Activated naive CD4-positive, alpha-beta T cell (primary cell): ENCODE results near the gene UBE2N.

Source experiments
- DNase-seq, 4 experiments: peaks; one replicate each; lab custom pipeline; 2025; lab: John Stamatoyannopoulos, UW

Gene UBE2N

GRCh38 chr12:93441617-93442410 is at the start of gene UBE2N:
UBE2N (minus strand) TSS chr12:93441947; CDS start chr12:93441884, 63 bp downstream.
- peak; percentile 88 to 97 (median 92) for DNase-seq

DNA sequence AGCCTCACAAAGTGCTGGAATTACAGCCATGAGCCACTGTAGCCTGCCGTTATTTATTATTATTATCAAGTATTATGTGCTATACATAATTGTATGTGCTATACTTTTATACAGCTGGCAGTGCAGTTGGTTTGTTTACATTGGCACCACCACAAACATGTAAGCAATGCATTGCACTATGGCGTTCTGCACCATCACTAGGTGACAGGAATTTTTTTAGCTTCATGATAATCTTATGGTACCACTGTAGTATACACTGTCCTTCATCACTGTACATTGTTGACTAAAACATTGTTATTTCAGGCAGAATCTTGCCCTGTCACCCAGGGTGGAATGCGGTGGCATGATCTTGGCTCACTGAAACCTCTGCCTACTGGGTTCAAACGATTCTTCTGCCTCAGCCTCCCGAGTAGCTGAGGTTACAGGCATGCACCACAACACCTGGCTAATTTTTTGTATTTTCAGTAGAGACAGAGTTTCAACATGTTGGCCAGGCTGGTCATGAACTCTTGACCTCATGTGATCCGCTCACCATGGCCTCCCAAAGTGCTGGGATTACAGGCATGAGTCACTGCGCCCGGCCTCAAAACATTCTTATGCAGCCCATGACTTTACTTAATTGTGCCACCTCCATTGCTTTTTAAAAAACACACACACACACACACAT is 42.7 kb upstream of the UBE2N start:
- DNase-seq: no peak

- DNase-seq: no peak
Measured at GRCh38 chr12:93483151-93483807, 41.5 kb upstream of the UBE2N start.

DNA sequence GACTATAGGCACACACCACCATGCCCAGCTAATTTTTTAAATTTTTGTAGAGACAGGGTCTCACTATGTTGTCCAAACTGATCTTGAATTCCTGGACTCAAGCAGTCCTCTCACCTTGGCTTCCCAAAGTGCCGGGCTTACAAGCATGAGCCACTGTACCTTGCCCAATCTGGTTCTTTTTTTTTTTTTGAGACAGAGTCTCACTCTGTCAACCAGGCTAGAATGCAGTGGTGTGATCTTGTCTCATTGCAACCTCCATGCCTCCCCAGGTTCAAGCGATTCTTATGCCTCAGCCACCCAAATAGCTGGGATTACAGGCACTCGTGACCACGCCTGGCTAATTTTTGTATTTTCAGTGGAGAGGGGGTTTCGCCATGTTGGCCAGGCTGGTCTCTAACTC is 41.0 kb upstream of the UBE2N start:
- no peak for DNase-seq

DNA sequence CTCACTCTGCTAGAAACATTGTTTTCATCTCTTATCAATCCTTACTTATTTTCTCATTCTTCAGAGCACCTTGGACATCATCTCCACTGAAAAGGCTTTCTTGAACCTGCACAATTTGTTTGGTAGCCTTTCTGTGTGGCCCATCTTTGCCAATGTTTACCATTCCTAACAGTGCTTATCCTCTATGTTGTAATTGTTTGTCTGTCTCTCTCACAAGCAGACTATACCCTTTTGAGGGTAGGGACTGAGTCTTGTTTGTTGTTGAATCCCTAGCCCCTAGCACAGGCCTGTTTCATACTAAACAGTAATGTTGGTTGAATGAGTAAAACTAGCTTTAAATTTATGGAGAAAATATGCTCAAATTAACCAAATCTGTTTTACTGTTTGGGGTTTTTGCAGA is 34.8 kb upstream of the UBE2N start:
- no peak for DNase-seq

GRCh38 chr12:93469386-93469785 is 27.6 kb upstream of the UBE2N start:
- DNase-seq: no peak

DNA sequence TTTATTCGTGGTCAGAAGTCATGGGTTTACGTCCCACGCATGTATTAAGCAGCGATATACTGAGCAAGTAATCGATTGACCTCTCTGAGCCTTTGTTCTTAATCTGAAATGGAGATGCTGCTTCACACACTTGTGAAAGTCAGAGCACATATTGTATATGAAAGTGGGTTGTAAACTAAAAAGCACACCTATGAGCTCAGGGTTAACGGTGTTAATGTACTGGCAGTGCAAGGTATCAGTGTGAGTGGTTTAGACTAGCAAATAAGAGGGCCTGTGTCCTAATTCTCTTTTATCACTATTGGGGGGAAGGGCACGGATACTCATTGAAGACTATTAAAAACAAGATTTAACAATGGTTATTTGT is 26.2 kb upstream of the UBE2N start:
- no peak for DNase-seq

DNA sequence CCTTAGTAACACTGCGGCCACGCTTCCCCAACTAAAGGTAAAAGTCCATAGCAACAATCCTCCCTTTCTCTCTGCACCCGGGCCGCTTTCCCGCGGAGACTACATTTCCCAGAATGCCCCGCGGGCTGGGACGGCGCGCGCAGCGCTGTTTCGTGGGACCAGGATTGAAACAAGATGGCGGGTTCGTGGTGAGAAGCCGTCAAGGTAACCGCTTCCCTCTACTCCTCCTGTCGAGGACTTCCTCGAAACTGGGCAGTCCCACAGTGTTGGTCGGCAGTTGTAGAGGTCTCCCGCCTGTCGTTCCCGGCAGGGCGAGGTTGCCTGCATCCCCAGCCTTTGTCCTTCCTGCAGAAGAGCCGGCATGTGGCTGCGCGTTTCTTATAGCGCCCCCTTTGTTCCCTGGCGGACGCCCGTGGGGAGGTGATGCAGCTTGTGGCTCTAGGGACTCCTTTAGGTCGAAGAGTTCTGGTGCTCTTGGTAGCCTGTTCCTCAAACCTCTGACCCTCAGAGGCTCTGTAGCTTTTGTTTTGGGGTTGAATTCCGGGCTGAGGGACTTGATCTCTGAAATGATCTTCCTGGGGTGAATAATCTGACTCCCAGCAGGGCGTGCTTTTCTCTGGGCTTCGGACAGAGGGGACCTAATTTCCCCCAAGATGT is 25.7 kb upstream of the UBE2N start, which contains the start of gene MRPL42:
TSS of gene MRPL42 (plus strand) at position 164 of the 657 bp plus-strand sequence. CDS start 1,772 bp downstream, outside the sequence.
- peak; percentile 77 to 90 (median 86) for DNase-seq

GRCh38 chr12:93466625-93467350 is 25.0 kb upstream of the UBE2N start:
- DNase-seq: no peak

DNA sequence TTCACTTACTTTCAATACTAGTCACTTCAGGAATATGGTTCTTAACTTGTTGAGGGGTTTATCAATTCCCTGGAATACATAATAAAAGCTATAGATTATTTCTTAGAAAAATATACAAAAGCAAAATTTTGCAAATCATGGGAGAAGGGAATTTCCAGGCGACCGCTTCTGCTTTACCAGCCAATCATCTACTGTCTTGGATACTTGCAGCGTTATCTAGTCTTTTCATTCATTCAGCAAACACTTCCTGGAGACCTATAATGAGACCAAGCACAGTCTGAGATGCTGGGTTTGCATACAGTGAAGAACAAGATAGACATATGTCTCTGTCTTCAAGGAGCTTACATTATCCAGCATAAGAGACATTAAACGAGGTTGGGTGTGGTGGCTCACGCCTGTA is 24.1 kb upstream of the UBE2N start:
- no peak for DNase-seq

GRCh38 chr12:93461503-93461902 is 19.8 kb upstream of the UBE2N start:
- DNase-seq: no peak

DNA sequence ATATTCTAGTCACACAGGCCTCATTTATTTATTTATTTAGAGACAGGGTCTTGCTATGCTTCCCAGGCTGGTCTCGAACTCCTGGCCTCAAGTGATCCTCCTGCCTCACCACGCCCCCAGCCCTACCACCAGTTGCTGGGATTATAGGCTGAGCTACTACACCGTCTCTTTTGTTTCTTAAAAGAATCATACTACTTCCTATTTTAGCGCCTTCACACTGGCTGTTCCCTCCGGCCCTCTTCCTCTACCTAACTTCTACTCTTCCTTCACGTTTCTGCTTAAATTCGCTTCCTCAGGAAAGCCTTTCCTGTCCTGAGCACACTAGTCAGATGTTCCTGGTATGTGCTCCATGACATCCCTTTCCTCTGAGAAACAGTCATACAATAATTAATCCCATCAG is 19.2 kb upstream of the UBE2N start:
- no peak for DNase-seq

- no peak for DNase-seq
Measured at GRCh38 chr12:93460003-93460402, 18.3 kb upstream of the UBE2N start.

DNA sequence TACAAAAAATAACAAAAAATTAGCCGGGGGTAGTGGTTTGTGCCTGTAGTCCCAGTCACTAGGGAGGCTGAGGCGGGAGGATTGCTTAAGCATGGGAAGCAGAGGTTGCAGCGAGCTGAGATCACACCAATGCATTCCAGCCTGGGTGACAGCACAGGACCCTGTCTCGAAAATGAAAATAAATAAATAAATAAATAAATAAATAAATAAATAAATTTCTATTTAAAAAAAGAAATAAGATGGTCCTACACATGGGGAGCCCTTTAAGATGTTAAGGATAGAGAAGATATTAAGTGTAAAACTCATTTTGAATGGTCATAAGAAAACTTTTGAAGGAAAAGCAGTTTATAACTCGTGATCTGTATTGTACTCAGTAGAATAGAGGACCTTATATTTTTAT is 17.4 kb upstream of the UBE2N start:
- no peak for DNase-seq

- no peak for DNase-seq
Measured at GRCh38 chr12:93456077-93456476, 14.3 kb upstream of the UBE2N start.

- DNase-seq: no peak
Measured at GRCh38 chr12:93453633-93454032, 11.9 kb upstream of the UBE2N start.

GRCh38 chr12:93451423-93452158 is 9.8 kb upstream of the UBE2N start:
- DNase-seq: no peak

GRCh38 chr12:93449277-93449676 is 7.5 kb upstream of the UBE2N start:
- DNase-seq: no peak

- no peak for DNase-seq
Measured at GRCh38 chr12:93448796-93449195, 7.0 kb upstream of the UBE2N start.

DNA sequence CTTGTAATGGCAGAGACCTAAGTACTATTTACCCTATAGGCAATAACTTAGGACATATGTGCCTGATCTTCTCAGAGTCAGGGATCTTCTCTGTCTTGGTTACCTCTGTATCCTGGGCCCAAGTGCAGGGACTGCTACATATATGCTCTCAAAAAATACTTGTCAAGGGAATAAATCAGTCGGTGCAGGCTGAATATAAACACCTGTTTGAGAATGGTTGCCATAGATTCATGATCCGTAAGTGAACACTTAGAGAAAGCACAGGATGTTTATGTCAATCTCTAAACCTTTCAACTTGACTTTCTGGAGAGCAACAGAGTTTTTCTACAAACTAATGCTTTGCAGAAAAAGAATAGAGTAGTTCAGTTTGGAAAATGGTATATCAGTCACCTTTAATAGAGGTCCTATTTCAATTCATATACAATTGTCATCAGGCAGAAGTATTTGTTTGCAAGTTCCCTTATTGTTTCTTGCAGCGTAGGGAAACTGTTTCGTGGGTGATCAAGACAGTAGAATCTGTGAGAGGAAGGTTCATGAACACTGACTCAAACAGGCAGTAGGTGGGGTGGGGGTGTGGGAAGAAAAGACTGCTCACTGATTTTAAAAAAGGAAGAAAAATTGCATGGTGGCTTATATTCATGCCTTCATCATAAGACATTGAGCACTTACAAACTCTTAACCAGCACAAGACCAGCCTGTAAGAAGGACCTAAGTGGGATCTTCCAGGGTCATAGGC is 6.0 kb upstream of the UBE2N start:
- DNase-seq: no peak
